HuH-7.5 (cell line): Measurements from ENCODE around the gene THYN1.

Experiments
- DNase-seq: peaks from one replicate; pipeline ENCODE4 v3.0.0; 2011; ENCODE audit warnings: low spot score

THYN1 gene

GRCh38 chr11:134223121-134223520 lies 30.0 kb downstream of the THYN1 start:
- no peak for DNase-seq

GRCh38 chr11:134216816-134217215 lies 36.3 kb downstream of the THYN1 start:
- no peak for DNase-seq

GRCh38 chr11:134215836-134216235 lies 37.3 kb downstream of the THYN1 start:
- DNase-seq, result no peak

- no peak for DNase-seq
Observed at GRCh38 chr11:134207538-134208239, 45.5 kb downstream of the THYN1 start.

GRCh38 chr11:134206185-134206584 lies 47.0 kb downstream of the THYN1 start:
- no peak for DNase-seq

GRCh38 chr11:134205729-134206128 lies 47.4 kb downstream of the THYN1 start:
- DNase-seq, result no peak

GRCh38 chr11:134202661-134203060 lies 50.5 kb downstream of the THYN1 start:
- DNase-seq, result no peak

- no peak for DNase-seq
Observed at GRCh38 chr11:134200688-134201087, 52.5 kb downstream of the THYN1 start.

- DNase-seq, result no peak
Observed at GRCh38 chr11:134199531-134199930, 53.6 kb downstream of the THYN1 start.
